Fibroblast of gingiva (primary cell): ENCODE measurements around the gene NUF2.
"Not testable (repeated sequence)": the region's sequence is repeated elsewhere in the genome, so short reads cannot be mapped to it uniquely, and the experiment has no call there.

Experiments
- DNase-seq: peaks from one replicate; pipeline ENCODE4 v3.0.0-alpha.2; 2011; ENCODE audit warnings: low read depth

The NUF2 gene

DNA sequence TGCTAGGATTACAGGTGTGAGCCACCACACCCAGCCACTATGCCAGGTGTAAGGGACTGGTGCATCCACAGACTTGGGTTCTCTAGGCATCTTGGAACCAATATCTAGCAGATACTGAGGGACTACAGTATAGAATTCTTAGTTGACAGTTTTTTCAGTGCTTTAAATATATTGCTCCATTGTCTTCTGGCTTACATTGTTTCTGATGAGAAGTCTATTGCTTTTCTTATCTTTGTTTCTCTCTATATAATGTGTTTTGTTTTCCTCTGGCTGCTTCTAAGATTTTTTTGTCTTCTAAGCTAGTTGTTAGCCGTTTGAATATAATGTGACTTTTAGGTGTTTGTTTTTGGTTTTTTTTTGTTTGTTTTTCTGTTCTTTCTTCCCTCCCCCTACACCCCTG lies 13.5 kb downstream of the NUF2 start:
- DNase-seq, result no peak

DNA sequence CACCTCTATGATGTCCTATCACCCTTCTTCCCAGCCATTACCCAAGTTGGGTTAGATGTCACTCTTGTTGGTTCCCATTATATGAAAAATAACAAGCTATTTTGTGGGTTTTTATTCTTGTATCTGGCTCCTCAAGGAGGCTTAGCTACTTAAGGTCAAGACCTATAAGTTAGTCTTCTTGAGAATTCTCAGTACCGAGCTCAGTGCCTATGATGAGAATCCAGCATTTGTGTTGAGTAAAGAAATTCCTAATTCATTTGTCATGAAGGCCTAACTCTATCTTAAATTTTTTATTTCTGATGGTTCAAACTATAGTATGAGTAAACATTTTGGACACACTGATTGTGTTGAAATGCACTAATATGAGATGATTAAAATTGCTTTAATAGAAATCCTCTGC lies 15.9 kb downstream of the NUF2 start:
- DNase-seq, result no peak

DNA sequence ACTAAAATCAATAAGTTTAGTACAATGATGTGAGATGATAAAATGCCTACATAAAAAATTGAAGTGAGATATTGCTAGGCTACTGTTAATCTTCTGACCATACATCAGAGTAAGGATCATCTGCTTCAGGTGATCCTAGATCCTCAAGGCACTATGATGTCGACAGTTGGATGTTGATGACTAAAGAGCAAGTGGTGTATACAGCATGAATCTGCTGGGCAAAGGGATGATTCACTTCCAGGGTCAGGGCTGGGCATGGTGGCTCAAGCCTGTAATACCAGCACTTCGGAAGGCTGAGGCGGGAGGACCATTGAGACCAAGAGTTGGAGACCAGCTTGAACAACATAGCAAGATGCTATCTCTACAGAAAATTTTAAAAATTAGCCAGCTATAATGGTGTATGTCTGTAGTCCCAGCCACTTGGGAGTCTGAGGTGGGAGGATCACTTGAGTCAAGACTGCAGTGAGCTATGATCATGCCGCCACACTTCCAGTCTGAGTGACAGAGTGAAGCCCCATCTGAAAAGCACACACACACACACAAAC lies 24.6 kb downstream of the NUF2 start:
- no peak for DNase-seq

- DNase-seq, result no peak
Measured at GRCh38 chr1:163347106-163347505, 25.4 kb downstream of the NUF2 start.

DNA sequence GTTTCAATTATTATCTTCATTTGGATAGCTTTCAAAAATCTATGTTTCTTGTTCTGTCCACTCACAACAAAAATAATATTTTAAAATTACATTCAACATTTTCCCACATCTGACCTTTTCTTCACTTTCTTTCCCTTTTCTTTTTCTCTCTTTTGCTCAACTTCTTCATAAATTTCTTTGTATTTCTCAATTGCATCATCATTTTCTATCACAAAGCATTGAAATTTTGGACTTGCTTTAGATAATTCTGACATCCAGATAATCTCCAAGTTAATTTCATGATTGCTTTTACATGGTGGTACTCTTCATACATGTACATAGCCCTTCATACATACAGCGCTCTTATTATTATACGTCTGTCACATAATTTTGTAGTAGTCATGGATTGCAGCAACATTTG lies 30.2 kb downstream of the NUF2 start:
- DNase-seq, result no peak

DNA sequence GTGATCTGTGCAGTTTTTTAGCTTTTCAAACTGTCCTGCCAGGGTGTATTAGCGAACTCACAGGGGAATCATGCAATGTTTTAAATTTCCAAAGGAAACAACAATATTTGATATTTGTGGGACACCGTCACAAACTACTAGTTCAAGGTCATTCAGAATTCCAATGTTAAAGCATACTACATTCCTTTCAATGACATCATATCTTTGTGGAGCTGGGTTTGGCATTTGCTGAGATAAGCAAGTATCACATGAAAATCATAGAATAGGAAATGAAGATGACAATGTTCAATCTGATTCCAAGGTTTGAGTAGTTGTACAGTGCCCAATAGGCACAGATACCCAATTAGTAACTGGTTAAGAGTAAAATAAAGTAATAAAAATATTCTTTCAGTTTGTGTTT lies 35.6 kb downstream of the NUF2 start:
- DNase-seq, result no peak

DNA sequence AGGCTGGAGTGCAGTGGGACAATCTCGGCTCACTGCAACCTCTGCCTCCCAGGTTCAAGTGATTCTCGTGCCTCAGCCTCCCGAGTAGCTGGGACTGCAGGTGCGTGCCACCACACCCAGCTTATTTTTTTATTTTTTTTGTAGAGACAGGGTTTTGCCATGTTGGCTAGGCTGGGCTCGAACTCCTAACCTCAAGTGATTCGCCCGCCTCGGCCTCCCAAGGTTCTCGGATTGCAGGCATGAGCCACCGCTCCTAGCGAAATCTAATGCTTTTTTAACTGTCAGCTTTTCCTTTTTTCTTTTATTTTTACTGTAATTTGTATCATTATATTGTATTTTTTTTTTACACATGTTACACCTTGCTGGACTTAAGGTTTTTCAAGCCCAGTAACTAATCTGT lies 36.4 kb downstream of the NUF2 start:
- DNase-seq, result not testable (repeated sequence)

GRCh38 chr1:163361123-163361934 lies 39.6 kb downstream of the NUF2 start:
- DNase-seq, result no peak

GRCh38 chr1:163365186-163365585 lies 43.4 kb downstream of the NUF2 start:
- no peak for DNase-seq

- no peak for DNase-seq
Measured at GRCh38 chr1:163366555-163366954, 44.8 kb downstream of the NUF2 start.

DNA sequence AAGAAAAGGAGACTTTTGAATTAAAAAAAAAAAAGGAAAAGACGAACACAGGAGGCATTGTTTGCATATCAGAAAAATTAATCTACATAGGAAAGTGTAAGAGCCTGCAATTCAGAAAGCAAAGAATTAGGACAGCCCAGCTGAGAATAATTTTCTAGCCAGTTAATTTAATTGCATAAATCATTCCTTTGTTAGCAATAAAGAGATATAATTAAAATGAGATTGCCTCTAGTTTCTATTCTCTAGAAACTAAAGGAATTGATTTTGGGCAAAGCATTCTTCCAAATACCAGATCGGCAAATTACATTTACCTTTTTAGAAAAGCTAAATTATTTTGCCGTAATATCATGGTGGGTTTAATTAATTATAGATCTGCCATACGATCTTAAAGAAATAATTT lies 46.0 kb downstream of the NUF2 start:
- no peak for DNase-seq

GRCh38 chr1:163372576-163372975 lies 50.8 kb downstream of the NUF2 start:
- no peak for DNase-seq

DNA sequence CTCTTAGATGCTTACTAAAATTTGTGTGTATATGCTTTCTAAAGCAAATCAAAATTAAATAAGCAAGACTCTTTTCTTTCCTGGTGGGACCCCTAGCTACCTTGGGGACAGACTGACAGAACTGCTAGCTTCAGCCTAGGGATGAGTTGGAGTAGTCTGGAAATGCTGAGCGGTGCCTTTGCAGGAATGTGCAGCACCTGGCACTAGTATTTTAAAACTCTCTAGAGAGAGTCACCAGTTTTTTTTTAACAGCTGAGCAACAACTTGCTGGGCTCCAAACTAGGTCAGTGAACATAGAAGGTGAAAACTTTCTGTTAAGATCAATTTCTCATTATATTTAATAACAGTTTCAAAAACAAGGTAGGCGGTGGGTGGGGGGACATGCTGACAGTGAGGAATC lies 56.8 kb downstream of the NUF2 start:
- no peak for DNase-seq

DNA sequence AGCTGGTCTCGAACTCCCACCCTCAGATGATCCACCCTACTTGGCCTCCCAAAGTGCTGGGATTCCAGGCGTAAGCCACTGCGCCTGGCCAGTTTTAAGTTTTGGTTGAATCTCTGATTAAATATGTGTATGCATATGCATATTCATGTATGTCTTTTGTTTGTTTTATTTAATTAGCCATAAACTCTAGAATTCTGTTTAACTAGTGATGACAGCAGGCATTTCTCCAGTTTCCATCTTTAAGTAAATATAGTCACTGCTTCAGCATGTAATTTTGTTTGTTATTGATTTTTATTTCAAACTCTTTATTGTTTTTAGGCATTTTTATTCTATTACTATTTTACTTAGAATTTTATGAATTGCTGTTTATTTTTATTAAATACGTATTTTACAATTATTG lies 58.0 kb downstream of the NUF2 start:
- DNase-seq, result no peak

- no peak for DNase-seq
Measured at GRCh38 chr1:163381487-163382184, 59.9 kb downstream of the NUF2 start.

DNA sequence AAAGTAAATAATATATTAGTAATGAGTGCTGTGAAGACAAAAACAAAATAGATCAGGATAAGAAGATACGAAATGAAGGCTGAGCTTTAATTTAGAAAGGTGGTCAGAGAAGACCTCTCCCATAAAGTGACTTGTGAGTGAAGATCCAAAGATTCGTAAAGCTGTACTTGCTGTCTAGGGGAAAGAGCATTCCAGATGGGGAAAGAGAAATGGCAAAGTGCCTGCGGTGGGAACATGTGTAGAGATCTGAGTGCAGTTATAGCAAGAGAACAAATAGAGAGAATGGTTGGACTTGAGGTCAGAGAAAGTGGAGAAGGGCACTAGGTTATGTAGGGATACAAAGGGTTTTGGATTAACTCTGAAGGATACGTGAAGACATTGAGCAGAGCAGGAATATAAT lies 60.6 kb downstream of the NUF2 start:
- no peak for DNase-seq

DNA sequence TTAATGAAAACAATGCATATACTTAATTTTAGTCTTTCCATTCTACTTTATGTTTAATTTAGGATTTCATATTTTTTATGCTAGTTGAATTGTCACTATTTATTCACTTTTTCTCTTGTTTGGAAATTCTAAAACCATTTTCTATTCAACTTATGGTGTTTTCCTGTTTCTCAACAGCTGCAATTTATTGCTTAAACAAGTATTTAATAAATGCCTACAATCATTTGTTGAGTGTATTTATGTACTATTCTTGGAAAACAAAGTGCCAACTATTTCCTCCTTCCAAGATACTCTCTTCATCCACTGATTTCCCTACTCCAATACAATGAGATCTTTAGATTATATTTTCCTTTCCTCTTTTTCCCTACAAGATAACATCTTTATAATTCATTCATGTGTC lies 65.4 kb downstream of the NUF2 start:
- DNase-seq, result no peak

DNA sequence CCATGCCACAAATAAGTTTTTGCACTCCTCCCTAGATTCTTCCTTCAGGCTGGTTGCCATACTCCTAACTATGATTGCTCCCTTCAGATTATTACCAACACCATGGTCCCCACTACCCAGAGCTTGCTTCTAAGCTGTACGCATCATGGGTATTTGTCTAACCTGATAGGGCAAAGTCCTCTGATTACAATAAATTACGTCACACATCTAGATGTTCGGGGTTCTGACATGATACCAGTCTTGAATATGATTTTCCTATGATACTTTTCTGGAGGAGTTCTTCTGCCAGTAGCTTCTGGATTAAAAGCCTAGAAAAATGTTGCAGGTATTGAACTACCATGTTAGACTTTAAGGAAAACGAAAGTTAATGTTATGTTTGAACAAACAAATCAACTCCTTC lies 67.2 kb downstream of the NUF2 start:
- no peak for DNase-seq

DNA sequence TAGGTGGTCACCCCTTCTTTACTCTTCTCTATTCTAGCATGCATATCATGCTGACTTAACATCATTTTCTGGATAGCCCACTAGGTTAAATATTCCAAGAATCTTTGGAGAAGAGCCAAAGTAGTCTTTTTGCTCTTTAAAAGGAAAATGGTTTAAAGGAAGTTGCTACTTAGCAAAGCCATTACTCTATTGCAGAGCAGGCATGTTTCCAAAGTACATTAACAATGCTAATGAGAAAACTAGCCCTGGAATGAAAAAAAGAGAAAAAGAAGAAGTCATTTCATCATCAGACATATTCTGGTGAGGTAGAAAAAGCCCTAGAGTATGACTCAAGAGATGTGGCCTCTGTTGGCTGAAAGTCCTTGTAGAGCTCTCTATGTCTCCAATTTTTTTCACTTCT lies 74.0 kb downstream of the NUF2 start:
- no peak for DNase-seq

GRCh38 chr1:163397451-163398200 lies 75.9 kb downstream of the NUF2 start:
- DNase-seq, result no peak

- no peak for DNase-seq
Measured at GRCh38 chr1:163399001-163399400, 77.2 kb downstream of the NUF2 start.

- no peak for DNase-seq
Measured at GRCh38 chr1:163399976-163400601, 78.3 kb downstream of the NUF2 start.
